K562 (cell line): ENCODE measurements around the gene CMBL. TPM values are rescaled to one million over a fixed set of nuclear protein-coding genes. Genes with fewer than 3 reads are reported as not detected.

ENCODE experiments used
- CC2D1A ChIP-seq: fragments of 450-650 bp; IDR thresholded peaks from 2 replicates; pipeline ENCODE4 v1.6.1; 2017; ENCODE audit warnings: mild to moderate bottlenecking
- FOXK1 ChIP-seq: sonication (generic); formaldehyde crosslinking; IDR thresholded peaks from 2 replicates; pipeline ENCODE4 v1.8.0; 2022; ENCODE audit warnings: missing genetic modification reagents, mild to moderate bottlenecking, borderline replicate concordance
- FUS ChIP-seq: fragments of 200-400 bp; formaldehyde crosslinking; optimal IDR thresholded peaks from 2 replicates; pipeline ENCODE3; 2017; ENCODE audit warnings: low read depth, low read length
- HDAC8 ChIP-seq: fragments of 450-650 bp; IDR thresholded peaks from 2 replicates; pipeline ENCODE4 v1.6.1; 2016; ENCODE audit warnings: mild to moderate bottlenecking, missing genetic modification characterization, moderate library complexity, missing compliant biosample characterization
- SMAD3 ChIP-seq: fragments of 450-650 bp; formaldehyde crosslinking; conservative IDR thresholded peaks from 2 replicates; pipeline ENCODE4 v1.4.0; 2020; ENCODE audit warnings: mild to moderate bottlenecking
- SRSF7 ChIP-seq: fragments of 200-400 bp; formaldehyde crosslinking; optimal IDR thresholded peaks from 2 replicates; pipeline ENCODE3; 2017; ENCODE audit warnings: mild to moderate bottlenecking, low read depth, low read length
- TEAD1 ChIP-seq, 2 experiments: fragments of 450-650 bp in 1 of 2; sonication (generic) in 1 of 2; formaldehyde crosslinking; IDR thresholded peaks; 2 replicates each; pipeline versions ENCODE4 v1.4.0 to v1.8.0; 2020 to 2022; ENCODE audit warnings: mild to moderate bottlenecking in 2 of 2, missing genetic modification reagents in 1 of 2
- U2AF1 ChIP-seq: fragments of 200-400 bp; formaldehyde crosslinking; optimal IDR thresholded peaks from 2 replicates; pipeline ENCODE3; 2017; ENCODE audit warnings: mild to moderate bottlenecking, low read depth, low read length, moderate library complexity
- WHSC1 ChIP-seq: IDR thresholded peaks from one replicate; pipeline ENCODE4 v1.6.1; 2012; ENCODE audit warnings: low read length, control low read depth, inconsistent platforms
- ZNF263 ChIP-seq: sonication (generic); formaldehyde crosslinking; IDR thresholded peaks from 2 replicates; pipeline ENCODE4 v1.8.0; 2022; ENCODE audit warnings: mild to moderate bottlenecking, missing genetic modification reagents, borderline replicate concordance
- ZNF324 ChIP-seq: fragments of 250-450 bp; sonication (Bioruptor Pico); IDR thresholded peaks from 2 replicates; pipeline ENCODE4 v1.4.0; 2020; ENCODE audit warnings: mild to moderate bottlenecking
- ZNF395 ChIP-seq: fragments of 200-800 bp; sonication (Bioruptor generic); IDR thresholded peaks from 2 replicates; pipeline ENCODE4 v1.6.1; 2017; ENCODE audit warnings: missing genetic modification characterization, missing compliant biosample characterization
- polyA plus RNA-seq, 8 experiments: library from polyadenylated mRNA; depleted of rRNA in 4 of 8; stranded (reverse) in 5 of 8; unstranded in 3 of 8; fragments of >200 nt; fragmentation: Nextera tagmentation in 2 of 8; fragmentation: Illumina TruSeq in 1 of 8; extraction: Ambion mirVana in 2 of 8; extraction: Trizol in 1 of 8; gene quantifications; 2 replicates each; pipeline versions ENCODE4 v1.2.1 to v1.2.3, GENCODE V29; 2011 to 2014; ENCODE audit warnings: inconsistent platforms in 1 of 8, missing spikeins in 1 of 8
- total RNA-seq, 7 experiments: library from RNA; depleted of rRNA in 6 of 7; stranded (reverse); fragments of >200 nt in 6 of 7; fragmentation: Illumina TruSeq in 2 of 7; extraction: Trizol in 2 of 7; gene quantifications; 2 replicates each; pipeline versions ENCODE4 v1.2.1 to v1.2.3, GENCODE V29; 2011 to 2021; ENCODE audit warnings: low replicate concordance in 1 of 7
- TF ChIP-seq, protein P1 (sequence below): fragments of 250-450 bp; sonication (Bioruptor Pico); IDR thresholded peaks from 2 replicates; pipeline ENCODE4 v1.5.0; 2021; ENCODE audit warnings: mild to moderate bottlenecking, moderate library complexity
- TF ChIP-seq, protein P2 (sequence below), 2 experiments: fragments of 450-650 bp in 1 of 2; IDR thresholded peaks; 2 replicates each; pipeline ENCODE4 v1.6.1; 2011 to 2017; ENCODE audit warnings: low read depth in 2 of 2, antibody characterized with exemption in 1 of 2, borderline replicate concordance in 1 of 2, low read length in 1 of 2, mild to moderate bottlenecking in 1 of 2, mixed read lengths in 1 of 2; ENCODE audit not compliant: control insufficient read depth in 1 of 2

Gene CMBL
- total and polyA plus RNA-seq, 9 of the 15 experiments (the other 6 are each of a cell fraction or from before 2014, with no cell fraction given), result 22.6 to 192 (median 71.1) TPM

- TF ChIP-seq WHSC1, result no peak
- no peak for TF ChIP-seq FUS
- no peak for TF ChIP-seq SRSF7
- no peak; the same call in 1 of the 2 replicates for TF ChIP-seq CC2D1A
- peak; percentile 50; the same call in 1 of the 2 replicates for TF ChIP-seq ZNF395 (CRISPR knock-in tag)
- TF ChIP-seq, protein P1, sequence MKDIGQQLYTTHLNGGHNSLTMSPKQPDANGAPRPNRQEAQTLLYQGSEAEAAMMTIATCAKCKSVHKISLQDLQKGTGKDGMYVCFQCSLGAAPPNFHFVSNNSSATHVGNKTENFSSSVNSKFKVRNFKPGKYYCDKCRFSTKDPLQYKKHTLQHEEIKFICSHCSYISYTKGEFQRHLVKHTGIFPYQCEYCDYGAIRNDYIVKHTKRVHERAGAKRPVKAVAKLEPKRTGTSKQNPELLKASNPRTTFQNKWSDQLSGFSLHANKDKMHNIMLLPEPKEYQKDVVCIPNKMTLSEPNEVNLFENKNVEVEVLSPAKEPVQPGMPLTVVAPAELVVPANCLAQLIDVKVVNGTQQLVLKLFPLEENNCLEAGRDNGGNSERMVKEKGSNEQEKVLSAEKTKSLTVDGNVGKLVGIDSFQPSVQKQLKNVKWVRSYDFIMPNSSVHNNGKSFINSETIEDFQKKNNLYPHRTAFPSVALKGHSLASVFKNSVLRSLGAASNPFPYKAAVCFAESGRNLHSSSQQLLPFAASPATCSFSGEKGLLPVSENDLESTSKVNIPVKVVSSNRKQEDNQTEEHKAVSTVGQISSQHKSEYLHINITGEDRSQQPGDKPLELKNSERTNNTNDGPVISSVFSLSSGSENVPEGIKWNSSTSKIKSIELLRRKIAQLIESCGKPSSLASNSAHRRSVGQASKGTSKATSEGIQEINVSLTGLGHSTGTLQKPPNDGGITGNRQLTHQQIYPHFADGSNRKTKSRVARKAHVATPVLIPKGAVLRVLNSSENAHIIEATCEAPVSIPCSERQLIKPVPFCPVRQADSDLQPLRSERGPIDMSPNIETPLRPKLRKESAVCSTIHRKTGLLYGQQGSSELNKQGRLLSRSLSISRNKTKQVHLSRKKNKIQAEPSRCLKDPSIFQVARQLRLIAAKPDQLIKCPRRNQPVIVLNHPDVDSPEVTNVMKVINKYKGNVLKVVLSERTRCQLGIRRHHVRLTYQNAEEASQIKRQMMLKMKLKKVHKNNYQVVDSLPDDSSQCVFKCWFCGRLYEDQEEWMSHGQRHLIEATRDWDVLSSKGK (CRISPR knock-in tag), result no peak
- TF ChIP-seq FOXK1, result no peak
- peak; percentile 36; the same call in 1 of the 2 replicates for TF ChIP-seq ZNF263 (CRISPR knock-in tag)
- TF ChIP-seq, protein P2, sequence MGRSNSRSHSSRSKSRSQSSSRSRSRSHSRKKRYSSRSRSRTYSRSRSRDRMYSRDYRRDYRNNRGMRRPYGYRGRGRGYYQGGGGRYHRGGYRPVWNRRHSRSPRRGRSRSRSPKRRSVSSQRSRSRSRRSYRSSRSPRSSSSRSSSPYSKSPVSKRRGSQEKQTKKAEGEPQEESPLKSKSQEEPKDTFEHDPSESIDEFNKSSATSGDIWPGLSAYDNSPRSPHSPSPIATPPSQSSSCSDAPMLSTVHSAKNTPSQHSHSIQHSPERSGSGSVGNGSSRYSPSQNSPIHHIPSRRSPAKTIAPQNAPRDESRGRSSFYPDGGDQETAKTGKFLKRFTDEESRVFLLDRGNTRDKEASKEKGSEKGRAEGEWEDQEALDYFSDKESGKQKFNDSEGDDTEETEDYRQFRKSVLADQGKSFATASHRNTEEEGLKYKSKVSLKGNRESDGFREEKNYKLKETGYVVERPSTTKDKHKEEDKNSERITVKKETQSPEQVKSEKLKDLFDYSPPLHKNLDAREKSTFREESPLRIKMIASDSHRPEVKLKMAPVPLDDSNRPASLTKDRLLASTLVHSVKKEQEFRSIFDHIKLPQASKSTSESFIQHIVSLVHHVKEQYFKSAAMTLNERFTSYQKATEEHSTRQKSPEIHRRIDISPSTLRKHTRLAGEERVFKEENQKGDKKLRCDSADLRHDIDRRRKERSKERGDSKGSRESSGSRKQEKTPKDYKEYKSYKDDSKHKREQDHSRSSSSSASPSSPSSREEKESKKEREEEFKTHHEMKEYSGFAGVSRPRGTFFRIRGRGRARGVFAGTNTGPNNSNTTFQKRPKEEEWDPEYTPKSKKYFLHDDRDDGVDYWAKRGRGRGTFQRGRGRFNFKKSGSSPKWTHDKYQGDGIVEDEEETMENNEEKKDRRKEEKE (IDR thresholded peaks at IDR 0.05; ENCODE audit: borderline replicate concordance in 1 of 2, control insufficient read depth in 1 of 2, low read depth in 2 of 2, low read length in 1 of 2), result no peak
- peak in 1 of 2 experiments; percentile 92; a peak in 2 of 4 replicates for TF ChIP-seq TEAD1 (CRISPR knock-in tag; IDR thresholded peaks at IDR 0.05)
- peak; percentile 75 for TF ChIP-seq ZNF324 (CRISPR knock-in tag)
- TF ChIP-seq SMAD3, result peak; percentile 93
- TF ChIP-seq HDAC8 (tag), result peak; percentile 92
- no peak for TF ChIP-seq U2AF1
These were observed 4.0 kb downstream of the CMBL start (continued) for GRCh38 chr5:10303699-10304170.
